GM11168 (cell line): ENCODE measurements around the gene RASA2.

Experiments used
- in situ Hi-C: fragments of 300-500 bp; cut with MboI; formaldehyde crosslinking; loops from one replicate; pipeline ENCODE4 v1.12.0; 2022; ENCODE audit warnings: low sequenced_read_pairs; ENCODE audit not compliant: unreplicated experiment

Gene RASA2

DNA sequence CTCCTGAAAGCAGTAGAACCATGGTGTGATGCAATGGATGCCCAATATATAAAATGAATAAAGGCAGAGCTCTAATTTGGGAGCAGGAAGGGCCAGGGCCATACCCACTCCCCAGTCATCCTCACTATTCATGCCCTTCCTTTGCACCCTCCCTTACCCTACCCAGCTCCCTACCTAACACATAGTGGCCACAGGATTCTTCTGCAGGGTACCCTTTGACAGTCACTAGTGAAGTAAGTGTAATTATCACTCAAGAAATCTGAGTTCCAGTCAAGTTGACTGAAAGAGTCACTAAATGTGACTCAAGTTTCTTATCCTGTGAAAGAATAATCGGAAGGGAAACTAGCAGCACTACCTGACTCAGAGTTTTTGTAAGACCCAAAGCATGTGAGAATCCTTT lies 69.2 kb downstream of the RASA2 start:
- in situ Hi-C loops, result loop anchor here (25.0 kb wide), 1 partner anchor 244 kb away; no protein-coding TSS in a partner anchor

DNA sequence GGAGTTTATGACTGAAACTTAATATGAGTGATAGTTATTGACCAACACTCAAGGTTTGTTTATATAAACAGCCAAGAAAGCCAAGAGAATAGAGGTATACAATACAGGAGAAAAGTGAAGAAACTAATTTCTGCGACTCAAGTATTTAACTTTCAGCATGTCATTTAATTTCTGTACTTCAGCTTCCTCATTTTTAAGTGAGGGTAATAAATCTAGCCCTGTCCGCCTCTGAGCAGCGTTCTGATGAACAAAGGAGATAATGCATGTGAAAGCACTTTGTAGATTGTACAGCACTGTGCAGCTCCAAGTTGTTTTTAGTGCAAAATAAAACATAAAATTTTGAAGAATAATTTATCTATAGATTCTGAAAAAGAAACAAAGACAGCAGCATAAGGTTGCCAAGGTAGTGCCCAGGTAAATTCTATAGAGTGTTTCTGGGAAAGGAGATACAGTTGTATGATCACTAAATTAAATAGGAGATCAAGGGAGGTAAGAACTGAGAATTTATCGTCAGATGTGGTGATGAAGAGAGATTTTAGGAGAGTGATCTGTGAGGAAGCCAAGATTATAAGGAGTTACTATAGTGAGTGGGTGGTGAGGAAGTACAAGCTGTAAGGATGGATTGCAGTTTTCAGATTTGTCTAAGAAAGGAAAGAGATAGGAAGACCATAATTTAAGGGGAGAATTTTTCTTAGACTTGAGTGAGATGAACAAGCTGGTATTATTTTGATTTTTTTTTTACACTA lies 71.3 kb downstream of the RASA2 start:
- in situ Hi-C loops, result loop anchor here (25.0 kb wide), 1 partner anchor 246 kb away; no protein-coding TSS in a partner anchor

DNA sequence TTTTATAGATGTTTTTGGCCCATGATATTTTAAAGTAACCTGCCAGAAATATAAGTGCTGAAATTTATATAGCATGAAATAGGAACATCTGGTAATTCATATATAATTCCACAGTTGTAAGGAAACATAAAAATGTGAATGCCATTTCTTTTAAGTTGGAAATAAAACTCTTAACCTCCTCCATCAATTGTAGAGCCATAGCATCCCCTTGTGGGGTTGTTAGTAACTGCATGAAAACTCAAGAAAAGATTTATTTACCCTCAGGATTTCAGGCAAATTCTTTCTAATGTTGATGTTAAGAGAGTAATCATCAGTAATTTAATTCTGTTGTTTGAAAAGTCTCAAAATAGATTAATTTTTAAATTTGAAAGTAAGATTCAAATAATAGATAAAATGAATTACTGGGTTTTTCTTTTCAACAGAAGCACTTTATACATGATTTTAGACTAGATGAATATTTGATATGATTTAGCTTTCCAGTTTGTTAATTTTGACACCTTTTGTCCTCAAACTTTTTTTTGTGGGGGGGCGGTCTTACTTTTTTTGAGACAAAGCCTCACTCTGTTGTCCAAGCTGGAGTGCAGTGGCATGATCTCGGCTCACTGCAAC lies 74.7 kb downstream of the RASA2 start:
- in situ Hi-C loops, result loop anchor here (25.0 kb wide), 1 partner anchor 249 kb away; no protein-coding TSS in a partner anchor

DNA sequence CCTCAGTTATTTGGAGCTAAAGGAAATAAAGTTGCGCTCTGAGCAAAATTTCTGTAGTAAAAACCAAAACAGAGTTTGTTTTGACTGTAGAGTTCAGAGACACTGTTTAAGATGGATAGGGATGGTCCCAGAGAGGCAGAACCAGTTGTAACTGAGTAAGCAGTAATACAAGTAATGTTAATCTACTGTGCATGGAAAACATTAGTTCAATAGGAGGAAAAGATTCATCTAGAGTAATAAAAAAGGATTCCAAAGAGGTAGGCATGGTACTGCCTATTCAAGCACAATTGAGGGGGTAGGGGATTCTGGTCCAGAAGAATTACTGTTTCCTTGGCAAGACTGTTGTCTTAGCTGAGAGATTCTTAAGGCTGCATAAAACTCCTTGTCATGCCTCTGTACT lies 77.4 kb downstream of the RASA2 start:
- in situ Hi-C loops, result loop anchor here (25.0 kb wide), 1 partner anchor 252 kb away; no protein-coding TSS in a partner anchor

DNA sequence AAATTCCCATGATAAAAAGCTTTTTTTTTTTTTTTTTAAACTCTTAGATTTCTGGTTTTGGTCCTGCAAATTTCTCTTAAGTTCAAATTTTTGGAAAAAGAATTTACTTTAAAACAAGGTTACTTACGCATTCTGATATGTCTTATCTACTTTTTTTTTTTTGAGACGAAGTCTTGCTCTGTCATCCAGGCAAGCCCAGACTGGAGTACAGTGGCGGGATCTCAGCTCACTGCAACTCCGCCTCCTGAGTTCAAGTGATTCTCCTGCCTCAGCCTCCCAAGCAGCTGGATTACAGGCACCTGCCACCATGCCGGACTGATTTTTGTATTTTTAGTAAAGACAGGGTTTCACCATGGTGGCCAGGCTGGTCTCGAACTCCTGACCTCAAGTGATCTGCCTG lies 83.2 kb downstream of the RASA2 start:
- in situ Hi-C loops, result loop anchor here (25.0 kb wide), 1 partner anchor 258 kb away; no protein-coding TSS in a partner anchor

DNA sequence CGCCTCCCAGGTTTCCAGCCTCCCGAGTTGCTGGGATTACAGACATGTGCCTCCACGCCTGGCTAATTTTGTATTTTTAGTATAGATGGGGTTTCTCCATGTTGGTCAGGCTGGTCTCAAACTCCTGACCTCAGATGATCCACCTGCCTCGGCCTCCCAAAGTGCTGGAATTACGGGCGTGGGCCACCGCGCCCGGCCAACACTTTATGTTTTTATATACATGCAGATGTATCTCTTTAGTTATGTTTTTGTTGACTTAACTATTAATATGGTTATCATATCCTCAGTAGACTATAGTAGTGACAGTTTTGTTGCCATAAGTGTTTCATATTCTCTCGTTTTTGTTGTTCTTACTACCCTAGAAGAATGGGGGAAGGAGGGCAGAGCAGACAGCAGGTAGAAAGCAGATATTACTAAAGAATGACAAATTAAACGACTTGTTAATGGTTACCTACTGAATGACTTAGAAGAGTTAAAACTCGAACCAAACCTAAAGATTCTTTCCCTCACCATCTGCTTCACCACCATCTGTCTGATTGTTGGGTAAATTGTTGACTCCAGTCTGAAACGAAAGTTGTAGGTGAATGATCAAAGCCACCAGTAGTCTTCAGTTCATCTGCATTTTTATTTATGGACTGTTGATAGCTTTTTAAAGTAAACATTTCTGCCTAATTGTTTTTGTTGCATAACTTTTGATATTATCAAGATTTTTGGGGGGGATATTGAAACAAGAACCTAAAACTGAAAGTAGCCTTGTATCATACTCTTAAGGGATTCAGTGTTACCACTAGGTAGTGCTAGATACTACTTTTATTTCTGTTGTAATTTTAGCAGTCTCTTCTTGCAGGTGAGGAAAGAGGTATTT lies 89.3 kb downstream of the RASA2 start:
- in situ Hi-C loops, result no loop called here

DNA sequence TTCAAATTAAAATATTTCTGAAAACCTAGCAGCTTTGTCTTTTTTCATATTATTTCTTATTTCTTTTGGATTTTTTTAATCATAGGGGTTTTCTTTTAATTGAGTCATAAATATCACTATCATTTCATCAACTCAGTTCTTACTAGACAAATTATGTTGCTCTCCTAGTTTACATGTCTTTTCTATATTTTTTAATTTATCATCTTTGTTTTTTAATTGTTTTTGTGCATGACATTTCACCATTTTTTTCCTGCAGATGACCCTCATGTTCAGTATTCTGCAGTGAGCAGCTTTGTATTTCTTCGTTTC lies 89.9 kb downstream of the RASA2 start:
- in situ Hi-C loops, result no loop called here

DNA sequence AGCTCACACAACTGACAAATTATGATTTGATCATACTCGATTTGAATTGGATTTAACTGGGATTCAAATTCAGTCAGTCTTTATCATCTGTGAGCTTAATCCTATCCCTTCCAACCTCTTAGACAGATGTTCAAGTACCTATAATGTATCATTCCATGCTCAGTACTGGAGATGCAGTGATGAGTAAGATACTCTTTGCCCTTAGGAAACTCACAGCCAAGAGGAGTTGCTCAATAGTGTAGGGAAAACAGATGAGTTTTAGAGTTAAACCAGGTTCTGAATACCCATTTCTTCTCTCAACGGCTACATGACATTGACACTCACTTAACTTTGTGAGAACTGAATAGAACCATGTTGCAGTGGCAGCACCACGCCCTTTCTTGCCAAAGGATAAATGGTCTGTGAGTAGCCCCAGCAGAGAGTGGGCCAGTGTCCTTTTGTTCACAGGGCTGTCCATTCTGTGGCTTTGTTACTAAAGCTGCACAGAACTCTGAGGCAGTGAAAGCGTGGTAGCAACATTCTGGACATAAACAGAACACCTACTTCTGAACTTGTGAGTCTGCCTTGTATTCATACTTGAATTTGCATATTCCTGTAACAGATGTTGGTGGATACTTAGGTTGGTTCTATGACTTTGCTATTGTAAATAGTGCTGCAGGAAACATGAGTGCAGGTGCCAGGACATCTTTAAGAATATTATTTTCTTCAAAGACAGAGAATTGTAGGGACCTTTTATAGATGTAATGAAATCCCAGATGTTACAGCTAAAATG lies 91.6 kb downstream of the RASA2 start:
- in situ Hi-C loops, result no loop called here

DNA sequence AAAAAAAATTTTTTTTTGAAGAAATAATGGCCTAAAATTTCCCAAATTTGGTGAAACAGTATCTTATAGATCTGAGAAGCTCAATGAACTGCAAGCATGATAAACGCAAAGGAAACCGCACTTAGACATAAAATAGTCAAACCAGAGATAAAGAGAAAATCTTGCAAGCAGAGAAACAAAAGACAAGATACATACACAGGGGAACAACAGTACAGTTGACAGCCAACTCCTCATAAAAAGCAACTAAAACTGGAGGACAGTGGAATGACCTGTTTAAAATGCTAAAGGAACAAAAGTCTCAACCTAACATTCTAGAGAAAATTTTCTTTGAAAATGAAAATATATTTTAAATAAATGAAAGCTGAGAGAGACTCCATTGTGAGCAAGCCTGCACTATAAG lies 107.5 kb downstream of the RASA2 start:
- in situ Hi-C loops, result no loop called here

DNA sequence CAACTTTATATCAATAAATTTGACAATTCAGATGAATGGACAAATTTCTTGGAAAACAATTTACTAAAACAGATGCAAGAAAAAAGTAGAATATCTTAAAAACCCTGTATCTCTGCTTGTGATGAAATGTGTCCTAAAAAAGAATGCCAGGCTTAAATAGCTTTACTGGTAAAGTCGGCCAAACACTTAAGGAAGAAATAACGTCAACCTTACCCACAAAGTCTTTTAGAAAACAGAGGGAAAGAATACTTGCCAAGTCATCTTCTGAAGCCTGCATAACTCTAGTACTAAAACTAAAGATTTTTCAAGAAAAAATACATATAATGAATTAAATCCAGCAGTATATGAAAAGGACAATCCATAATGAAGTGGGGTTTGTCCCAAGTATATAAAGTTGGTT lies 111.1 kb downstream of the RASA2 start:
- in situ Hi-C loops, result no loop called here

DNA sequence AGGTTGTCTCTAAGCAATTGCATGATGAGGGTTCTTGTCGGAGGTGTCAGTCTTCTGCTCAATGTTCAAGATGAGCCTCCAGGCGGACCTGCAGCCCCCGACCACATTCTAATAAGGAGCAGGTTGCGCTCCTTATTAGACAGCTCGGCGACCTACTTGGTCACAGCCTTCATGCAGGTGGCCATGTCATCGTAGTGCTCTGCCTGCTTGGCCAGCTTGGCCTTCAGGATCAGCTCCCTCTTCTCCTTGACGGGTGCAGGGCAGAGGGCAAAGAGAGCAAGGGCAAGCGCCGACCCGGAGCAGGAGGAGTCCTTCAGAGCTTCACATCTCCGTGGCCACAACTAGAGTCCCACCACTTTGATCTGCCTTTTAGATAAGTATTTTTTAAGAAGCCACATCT lies 113.5 kb downstream of the RASA2 start:
- in situ Hi-C loops, result no loop called here

DNA sequence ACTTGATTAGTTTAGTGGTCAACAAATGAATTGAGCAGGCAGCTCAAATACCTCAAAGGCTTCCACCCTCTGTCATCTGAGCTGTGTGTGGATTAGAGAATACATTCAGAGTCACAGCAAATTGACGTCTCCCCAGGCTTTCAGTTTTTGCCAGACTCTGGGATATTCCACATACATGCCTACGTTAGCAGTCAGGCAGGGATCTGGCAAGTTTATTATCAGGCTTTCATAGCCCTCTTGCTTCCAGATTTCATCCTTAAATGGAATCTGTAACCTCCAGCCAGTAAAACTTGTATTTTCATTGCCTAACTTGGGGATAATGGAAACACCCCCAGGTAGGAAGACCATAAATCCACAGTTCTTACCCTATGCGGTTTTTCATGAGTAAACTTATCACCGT lies 115.9 kb downstream of the RASA2 start:
- in situ Hi-C loops, result no loop called here

DNA sequence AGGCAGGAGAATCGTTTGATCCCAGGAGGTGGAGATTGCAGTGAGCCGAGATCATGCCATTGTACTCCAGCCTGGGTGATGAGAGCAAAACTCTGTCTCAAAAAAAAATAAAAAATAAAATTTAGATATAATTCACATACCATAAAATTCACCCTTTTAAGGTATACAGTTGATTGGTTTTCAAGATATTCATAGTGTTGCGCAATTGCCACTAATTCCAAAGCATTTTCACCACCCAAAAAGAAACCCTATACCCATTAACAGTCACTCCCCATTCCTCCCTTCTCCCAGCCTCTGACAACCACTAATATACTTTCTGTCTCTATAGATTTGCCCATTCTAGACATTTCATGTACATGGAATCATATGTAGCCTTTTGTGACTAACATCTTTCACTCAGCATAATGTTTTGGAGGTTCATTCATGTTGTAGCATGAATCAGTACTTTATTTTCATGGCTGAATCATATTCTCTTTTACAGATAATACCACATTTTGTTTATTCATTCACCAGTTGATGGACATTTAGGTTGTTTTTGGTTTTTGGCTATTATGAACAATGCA lies 116.7 kb downstream of the RASA2 start:
- in situ Hi-C loops, result no loop called here

DNA sequence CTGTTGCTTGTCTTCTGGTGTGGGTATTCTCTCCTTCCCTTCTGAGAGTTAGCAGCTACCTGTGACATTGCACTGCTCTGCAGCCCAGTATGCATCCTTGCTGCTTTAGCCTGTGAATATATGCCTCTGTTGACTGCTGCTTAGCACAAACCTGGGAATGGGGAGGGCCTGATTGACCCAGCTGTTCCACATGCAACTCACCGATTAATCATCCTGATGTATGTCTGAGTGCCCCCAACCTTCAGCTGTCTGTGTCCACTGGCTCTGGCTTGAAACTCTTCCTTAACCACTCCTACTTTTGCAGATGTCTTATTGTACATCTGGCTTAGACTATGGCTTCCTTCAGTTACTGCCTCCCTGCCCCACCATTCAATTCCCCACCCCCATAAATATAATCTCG lies 119.1 kb downstream of the RASA2 start:
- in situ Hi-C loops, result no loop called here

DNA sequence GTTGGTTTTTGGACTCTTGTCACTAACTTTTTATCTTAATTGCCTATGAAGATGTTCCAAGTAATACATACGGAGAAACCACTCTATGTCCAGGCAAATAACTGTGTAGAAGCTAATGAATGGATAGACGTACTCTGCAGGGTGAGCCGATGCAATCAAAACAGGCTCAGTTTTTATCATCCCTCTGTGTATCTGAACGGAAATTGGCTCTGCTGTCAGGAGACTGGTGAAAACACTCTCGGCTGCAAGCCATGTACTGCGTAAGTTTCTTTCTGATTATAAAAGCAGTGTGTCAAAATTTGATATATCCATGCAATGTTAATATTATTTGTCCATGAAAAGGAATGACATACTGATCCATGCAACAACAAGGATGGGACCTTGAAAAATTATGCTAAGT lies 121.6 kb downstream of the RASA2 start:
- in situ Hi-C loops, result no loop called here

DNA sequence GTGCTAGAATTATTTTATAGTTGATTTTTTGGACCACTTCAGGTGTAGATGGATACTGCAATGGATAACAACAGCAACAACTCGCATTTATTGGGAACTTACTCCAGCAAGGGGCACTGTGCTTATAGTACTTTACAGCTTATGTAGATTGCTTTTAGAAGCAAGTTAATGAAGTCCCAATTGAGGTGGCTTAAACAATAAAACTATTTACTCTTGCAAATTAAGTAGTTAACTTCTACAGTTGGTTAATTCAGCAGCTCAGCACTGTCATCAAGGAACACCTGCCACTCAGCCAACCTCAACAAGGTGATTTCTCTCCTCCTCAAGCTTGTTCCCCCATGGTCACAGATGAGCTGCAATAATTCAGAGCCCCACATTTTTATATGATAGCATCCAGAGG lies 124.1 kb downstream of the RASA2 start:
- in situ Hi-C loops, result no loop called here

DNA sequence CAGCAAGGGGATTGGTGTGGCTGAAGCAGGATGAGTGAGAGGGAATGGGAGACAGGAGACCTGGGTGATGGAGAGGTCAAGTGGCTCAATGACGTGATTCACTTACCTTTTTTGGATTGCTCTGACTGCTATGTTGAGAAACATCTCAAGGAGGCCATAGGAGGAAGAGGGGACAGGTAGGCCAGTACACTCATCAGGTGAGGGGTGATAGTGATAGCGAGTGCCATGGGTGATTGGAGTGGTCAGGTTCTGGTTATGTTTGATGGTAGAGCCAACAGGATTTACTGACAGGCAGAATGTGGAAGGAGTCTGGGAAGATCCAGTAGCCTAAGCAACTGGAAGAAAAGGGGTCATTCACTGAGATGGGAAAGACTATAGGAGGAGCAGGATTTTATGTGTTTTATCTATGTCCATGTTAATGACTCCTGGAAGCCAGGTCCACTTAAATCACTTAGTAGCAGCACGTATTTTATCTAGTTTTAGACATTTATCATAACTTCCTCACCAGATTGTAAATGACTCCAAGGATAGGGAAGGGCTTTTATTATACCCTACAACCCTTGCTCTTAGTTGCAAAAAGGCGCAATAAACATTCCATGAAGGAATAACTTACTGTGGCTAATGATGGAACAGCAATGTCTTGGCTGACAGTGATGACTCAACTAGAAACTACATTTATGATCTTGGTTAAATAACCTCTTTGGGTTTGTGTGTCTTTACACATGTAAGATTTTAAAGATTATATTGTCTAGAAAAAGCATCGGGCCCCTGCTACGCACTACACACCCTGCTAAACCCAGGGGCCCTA lies 131.5 kb downstream of the RASA2 start:
- in situ Hi-C loops, result no loop called here

DNA sequence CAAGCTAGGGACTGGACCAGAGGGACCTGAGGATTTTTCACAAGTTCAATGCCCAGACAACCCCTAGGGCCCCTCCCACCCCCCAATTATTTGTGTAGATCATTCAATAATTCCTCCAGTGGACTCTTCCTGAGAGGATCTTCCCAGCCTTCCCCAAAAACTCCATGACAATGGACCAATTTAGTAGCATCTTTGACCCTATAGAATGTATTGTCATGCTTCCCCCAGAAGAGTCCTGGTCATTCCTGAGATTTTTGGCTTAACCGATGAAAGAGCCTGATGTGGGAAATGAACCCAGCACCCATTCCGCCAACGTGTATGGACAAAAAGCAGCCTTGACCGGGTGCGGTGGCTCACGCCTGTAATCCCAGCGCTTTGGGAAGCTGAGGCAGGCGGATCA lies 132.1 kb downstream of the RASA2 start:
- in situ Hi-C loops, result no loop called here

DNA sequence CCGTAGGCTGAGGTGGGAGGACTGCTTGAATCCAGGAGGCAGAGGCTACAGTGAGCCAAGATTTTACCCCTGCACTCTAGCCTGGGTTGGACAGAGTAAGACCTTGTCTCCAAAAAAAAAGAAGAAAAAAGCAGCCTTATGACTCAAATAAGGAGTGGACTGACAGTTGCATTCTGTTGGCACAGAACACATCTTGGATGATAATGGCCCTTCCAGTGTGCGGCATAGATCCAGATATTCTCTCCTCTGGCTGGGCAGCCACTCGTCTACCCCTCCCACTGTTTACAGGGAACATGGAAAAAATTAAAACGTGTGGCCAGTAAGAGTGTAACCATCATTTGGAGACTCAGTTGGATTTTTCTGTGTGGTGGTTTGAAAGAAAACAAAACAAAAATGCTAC lies 132.6 kb downstream of the RASA2 start:
- in situ Hi-C loops, result no loop called here
